ENCODE measurements around the gene UQCRHL. TPM values are rescaled to one million over a fixed set of nuclear protein-coding genes. Genes with fewer than 3 reads are reported as not detected.

UQCRHL gene
- total and polyA plus RNA-seq, 3 donors from 2014 or later, result 1.5 to 2.5 (median 2.0) TPM

- no peaks in the 10 kb centered on the region for H3K36me3 ChIP-seq (ENCODE audit: low read depth, missing control alignments)
- H3K27ac ChIP-seq, result peak overlapping the region; percentile 15 to 97
- intact Hi-C loops (cut with DNase I; ENCODE audit: low total_unique reads), result no loop called here
- 52 to 53% methylated on average over 16 of the region's 16 CpGs for WGBS, 2 donors
- H3K27me3 ChIP-seq, result no peaks in the 10 kb centered on the region
- no peaks in the 10 kb centered on the region for H3K9me3 ChIP-seq
- H3K4me3 ChIP-seq, result no peak overlapping the region
- peak; percentile 11 for DNase-seq
- H3K4me1 ChIP-seq, result peaks cover 26% of the 10 kb centered on the region
- no peak for TF ChIP-seq POLR2A (IDR thresholded peaks at IDR 0.05)
- no peak for TF ChIP-seq CTCF (IDR thresholded peaks at IDR 0.05)
These were observed 44.0 kb upstream of the UQCRHL start for GRCh38 chr1:15851210-15852035.

GRCh38 chr1:15850471-15851001 lies 43.1 kb upstream of the UQCRHL start:
- 3 to 4% methylated on average over 2 of the region's 2 CpGs for WGBS, 2 donors
- Histone ChIP-seq H3K27me3 (no peaks in the 10 kb centered on the region), H3K4me1 (peaks cover 26% of the 10 kb centered on the region), H3K27ac (peak overlapping the region; percentile 96 to 97), H3K9me3 (no peaks in the 10 kb centered on the region), H3K4me3 (peak overlapping the region; percentile 84 to 99), H3K36me3 (ENCODE audit: low read depth, missing control alignments) (no peaks in the 10 kb centered on the region)
- intact Hi-C loops (cut with DNase I; ENCODE audit: low total_unique reads), result no loop called here
- TF ChIP-seq POLR2A (IDR thresholded peaks at IDR 0.05), result no peak
- no peak for TF ChIP-seq CTCF (IDR thresholded peaks at IDR 0.05)
- DNase-seq, result peak; percentile 13

- DNase-seq, result peak; percentile 77
- H3K36me3 ChIP-seq (ENCODE audit: low read depth, missing control alignments), result no peaks in the 10 kb centered on the region
- H3K4me3 ChIP-seq, result peak overlapping the region; percentile 84 to 99
- no peaks in the 10 kb centered on the region for H3K27me3 ChIP-seq
- H3K4me1 ChIP-seq, result peaks cover 26% of the 10 kb centered on the region
- H3K27ac ChIP-seq, result peak overlapping the region; percentile 96 to 97
- intact Hi-C loops (cut with DNase I; ENCODE audit: low total_unique reads), result no loop called here
- TF ChIP-seq POLR2A (IDR thresholded peaks at IDR 0.05), result no peak
- TF ChIP-seq CTCF (IDR thresholded peaks at IDR 0.05), result peak in 1 of 3 experiments; percentile 1
- H3K9me3 ChIP-seq, result no peaks in the 10 kb centered on the region
- 0% methylated on average over 16 of the region's 16 CpGs for whole genome bisulfite sequencing, 2 donors
These were observed 42.4 kb upstream of the UQCRHL start for GRCh38 chr1:15849775-15850324.

- Histone ChIP-seq H3K36me3 (ENCODE audit: low read depth, missing control alignments) (no peaks in the 10 kb centered on the region), H3K4me3 (peak overlapping the region; percentile 84 to 99), H3K27me3 (no peaks in the 10 kb centered on the region), H3K27ac (peak overlapping the region; percentile 96 to 97), H3K4me1 (peaks cover 26% of the 10 kb centered on the region), H3K9me3 (no peaks in the 10 kb centered on the region)
- DNase-seq, result peak; percentile 94
- WGBS, 2 donors, result 0% methylated on average over 24 to 36 of the region's 44 CpGs
- TF ChIP-seq POLR2A (IDR thresholded peaks at IDR 0.05), result no peak
- TF ChIP-seq CTCF (IDR thresholded peaks at IDR 0.05), result no peak
- intact Hi-C loops (cut with DNase I; ENCODE audit: low total_unique reads), result no loop called here
These were observed 41.7 kb upstream of the UQCRHL start for GRCh38 chr1:15848929-15849774.
